ENCODE measurements around the gene ARHGEF37.

GRCh38 chr5:149604321-149604720, 23.0 kb downstream of the ARHGEF37 start:
- TF ChIP-seq POLR2A (IDR thresholded peaks at IDR 0.05) (no peak), POLR2AphosphoS5 (IDR thresholded peaks at IDR 0.05) (no peak)
- TF ChIP-seq, protein P1, sequence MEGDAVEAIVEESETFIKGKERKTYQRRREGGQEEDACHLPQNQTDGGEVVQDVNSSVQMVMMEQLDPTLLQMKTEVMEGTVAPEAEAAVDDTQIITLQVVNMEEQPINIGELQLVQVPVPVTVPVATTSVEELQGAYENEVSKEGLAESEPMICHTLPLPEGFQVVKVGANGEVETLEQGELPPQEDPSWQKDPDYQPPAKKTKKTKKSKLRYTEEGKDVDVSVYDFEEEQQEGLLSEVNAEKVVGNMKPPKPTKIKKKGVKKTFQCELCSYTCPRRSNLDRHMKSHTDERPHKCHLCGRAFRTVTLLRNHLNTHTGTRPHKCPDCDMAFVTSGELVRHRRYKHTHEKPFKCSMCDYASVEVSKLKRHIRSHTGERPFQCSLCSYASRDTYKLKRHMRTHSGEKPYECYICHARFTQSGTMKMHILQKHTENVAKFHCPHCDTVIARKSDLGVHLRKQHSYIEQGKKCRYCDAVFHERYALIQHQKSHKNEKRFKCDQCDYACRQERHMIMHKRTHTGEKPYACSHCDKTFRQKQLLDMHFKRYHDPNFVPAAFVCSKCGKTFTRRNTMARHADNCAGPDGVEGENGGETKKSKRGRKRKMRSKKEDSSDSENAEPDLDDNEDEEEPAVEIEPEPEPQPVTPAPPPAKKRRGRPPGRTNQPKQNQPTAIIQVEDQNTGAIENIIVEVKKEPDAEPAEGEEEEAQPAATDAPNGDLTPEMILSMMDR (IDR thresholded peaks at IDR 0.05): no peak
